Renal cortex interstitium (tissue), 11 donors: Measurements from ENCODE around the gene STARD3. TPM values are rescaled to one million over a fixed set of nuclear protein-coding genes. Genes with fewer than 3 reads are reported as not detected.
"Not testable (repeated sequence)": the region's sequence is repeated elsewhere in the genome, so short reads cannot be mapped to it uniquely, and the experiment has no call there.

ENCODE experiments used
- DNase-seq, 11 donors: peaks; one replicate each; pipeline ENCODE4 v3.0.0-alpha.2; 2013; ENCODE audit warnings: low read depth in 9 of 11, low spot score in 4 of 11; ENCODE audit errors: extremely low read depth in 1 of 11
- polyA plus RNA-seq, 3 donors: library from polyadenylated mRNA; unstranded; fragments of 120-200 nt; gene quantifications; one replicate each; pipeline ENCODE4 v1.2.1, GENCODE V29; 2013; ENCODE audit not compliant: insufficient read length in 3 of 3

The STARD3 gene
- polyA plus RNA-seq, 3 donors, result 47.2 to 52.1 (median 51.6) TPM

DNA sequence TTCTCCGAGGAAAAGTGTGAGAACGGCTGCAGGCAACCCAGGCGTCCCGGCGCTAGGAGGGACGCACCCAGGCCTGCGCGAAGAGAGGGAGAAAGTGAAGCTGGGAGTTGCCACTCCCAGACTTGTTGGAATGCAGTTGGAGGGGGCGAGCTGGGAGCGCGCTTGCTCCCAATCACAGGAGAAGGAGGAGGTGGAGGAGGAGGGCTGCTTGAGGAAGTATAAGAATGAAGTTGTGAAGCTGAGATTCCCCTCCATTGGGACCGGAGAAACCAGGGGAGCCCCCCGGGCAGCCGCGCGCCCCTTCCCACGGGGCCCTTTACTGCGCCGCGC lies 62.8 kb downstream of the STARD3 start, which contains the start of gene ERBB2:
TSS of gene ERBB2 (plus strand) at position 247 of the 330 bp plus-strand sequence. CDS start 175 bp downstream, outside the sequence.
- peak in 7 of 11 donors; percentile 70 to 89 (median 83) for DNase-seq

DNA sequence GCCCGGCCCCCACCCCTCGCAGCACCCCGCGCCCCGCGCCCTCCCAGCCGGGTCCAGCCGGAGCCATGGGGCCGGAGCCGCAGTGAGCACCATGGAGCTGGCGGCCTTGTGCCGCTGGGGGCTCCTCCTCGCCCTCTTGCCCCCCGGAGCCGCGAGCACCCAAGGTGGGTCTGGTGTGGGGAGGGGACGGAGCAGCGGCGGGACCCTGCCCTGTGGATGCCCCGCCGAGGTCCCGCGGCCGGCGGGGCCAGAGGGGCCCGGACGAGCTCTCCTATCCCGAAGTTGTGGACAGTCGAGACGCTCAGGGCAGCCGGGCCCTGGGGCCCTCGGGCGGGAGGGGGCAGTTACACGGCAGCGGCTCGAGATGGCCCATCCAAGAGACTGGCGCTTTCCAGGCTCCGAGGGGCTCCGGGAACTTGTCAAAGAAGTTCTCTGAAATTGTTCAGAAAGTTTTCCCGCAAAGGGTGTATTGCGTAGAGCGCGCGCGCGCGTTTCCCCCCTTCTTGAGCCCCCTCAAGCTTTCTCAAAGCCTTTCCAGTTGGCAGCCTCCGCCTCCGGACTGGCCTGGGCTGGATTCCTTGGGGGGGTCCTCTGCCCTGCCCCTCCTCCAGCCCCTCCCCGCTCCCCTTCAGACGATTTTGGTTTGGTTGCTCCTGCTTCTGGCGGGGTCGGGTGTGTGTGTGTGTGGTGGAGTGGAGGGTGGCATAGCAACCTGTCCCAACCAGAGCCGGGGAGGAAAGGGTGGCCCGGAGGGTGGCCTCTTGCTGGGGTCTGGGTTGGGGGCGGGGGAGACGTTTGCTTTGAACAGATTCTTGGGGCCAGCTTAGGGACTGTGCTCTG lies 63.4 kb downstream of the STARD3 start:
- peak in 6 of 11 donors; percentile 55 to 74 (median 60) for DNase-seq

DNA sequence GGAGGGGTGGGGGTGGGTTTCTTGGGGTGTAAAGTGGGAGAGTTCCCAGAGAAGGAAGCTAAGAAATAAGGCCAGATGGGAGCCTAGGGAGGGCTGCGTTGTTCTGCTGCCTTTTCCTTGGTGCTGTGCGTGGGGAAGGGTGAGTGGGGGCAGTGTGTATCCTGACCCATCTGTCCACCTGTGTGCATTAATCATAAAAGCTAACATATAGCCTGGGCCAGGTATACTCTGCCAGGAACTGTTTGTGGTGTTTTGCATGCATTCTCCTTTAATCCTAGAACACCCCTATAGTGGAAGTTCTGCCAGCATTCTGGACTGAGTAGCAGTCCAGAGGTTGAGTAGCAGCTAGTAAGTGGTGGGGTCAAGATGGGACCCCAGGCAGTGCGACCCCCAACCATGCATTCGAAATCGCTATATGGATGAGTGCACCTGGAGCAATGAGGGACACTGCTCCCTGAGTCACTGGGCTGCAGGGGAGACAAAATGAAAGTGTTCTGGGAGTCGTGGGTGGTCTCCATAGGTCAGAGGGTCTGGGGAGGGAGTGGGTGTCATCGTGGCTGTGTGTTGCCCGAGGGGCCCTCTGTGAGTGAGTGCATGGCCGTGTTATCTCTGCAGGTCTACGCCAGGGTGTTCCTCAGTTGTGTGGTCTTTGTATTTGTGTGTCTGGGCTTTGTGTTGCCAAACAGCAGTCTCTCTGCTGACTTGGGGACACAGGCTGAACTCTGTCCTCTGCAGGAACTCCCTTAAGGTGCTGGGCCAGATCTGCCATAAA lies 64.3 kb downstream of the STARD3 start:
- DNase-seq, result no peak

DNA sequence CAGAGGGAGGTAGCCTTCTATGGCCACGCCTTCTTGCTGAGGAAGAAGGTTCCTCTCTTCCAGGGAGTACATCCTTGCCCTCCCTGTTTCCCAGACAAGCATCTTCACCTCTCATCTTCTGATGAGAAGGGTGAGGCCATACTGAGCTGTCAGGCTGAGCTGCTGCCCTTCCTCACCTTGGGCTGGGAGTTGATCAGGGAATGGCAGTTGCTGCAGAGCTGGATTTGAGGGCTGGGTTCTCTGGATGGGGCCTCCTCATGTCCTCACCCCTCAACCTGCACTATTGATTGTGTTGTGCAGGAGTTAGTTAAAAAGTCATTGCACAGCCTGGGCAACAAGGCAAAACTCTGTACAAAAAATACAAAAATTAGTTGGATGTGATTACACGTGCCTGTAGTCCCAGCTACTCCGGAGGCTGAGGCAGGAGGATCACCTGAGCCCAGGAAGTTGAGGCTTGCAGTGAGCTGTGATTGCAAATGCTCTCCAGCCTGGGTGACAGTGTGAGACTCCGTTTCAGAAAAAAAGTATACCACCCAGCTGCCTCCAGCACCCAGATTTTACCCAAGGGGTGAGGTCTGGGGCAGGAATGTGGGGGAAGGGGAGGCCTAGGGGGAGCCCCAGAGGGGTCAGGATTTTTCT lies 65.0 kb downstream of the STARD3 start:
- DNase-seq, result no peak

DNA sequence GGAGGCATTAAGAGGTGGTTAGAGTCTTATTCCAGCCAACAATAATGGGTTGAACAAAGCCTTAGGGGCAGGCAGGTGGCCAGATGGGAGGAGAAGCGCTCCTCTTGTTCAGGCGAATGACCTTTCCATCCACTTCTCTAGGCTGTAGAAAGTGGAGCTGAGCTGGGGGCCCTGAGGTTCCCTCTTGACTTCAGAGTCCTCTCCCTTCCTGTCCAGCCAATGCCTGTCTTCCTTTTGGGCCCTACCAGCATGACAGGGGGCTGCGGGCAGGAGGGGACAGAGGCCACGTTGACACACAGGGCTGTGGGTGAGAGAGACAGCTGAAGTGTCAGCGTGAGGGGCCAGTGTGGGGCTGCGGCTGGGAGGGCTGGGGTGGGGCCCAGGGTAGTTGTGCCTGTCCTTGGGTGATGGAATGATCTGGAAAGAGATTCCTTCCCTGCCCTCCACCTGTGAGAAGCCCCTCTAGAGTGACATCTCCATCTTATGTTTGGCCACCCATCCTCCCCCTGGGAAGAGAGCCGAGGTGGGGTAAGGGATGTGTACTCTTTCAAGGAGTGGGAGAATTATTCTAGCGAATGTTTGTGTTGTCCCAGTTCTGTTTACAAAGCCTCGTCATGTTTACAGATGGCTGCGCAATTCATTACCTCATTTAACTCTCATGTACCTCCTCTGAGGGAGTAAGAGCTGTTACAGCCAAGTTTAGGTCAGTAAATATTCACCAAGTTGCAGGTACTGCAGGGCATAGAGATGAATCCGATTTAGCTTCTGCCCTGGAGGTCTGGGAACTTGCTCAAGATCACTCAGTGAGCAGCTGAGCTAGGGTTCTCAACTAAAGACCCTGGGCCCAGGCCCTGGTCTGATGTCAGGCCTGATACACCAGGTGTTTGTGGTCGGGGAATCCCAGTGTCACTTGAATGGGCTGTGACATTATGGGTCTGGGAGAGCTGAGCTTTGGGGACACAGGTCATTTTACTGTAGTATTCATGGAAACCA lies 66.3 kb downstream of the STARD3 start:
- DNase-seq, result no peak

DNA sequence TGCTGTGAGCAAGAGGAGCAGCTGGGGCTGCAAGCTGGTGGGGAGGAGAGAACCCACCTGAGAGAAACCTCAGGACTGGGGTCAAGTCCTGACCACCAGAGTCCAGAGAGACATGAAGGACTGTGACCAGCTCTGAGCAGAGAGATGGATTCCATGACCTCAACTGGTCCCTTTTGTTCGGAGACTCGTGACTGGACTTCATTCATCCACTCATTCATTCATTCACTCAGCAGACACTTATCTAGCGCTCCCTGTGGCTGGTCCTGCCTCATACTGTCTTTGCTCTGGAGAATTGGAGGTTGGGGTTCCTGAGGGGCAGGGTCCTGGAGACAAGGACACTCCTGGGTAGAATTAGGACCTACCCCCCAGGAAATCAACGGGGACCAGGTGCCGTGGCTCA lies 67.0 kb downstream of the STARD3 start:
- DNase-seq, result no peak

DNA sequence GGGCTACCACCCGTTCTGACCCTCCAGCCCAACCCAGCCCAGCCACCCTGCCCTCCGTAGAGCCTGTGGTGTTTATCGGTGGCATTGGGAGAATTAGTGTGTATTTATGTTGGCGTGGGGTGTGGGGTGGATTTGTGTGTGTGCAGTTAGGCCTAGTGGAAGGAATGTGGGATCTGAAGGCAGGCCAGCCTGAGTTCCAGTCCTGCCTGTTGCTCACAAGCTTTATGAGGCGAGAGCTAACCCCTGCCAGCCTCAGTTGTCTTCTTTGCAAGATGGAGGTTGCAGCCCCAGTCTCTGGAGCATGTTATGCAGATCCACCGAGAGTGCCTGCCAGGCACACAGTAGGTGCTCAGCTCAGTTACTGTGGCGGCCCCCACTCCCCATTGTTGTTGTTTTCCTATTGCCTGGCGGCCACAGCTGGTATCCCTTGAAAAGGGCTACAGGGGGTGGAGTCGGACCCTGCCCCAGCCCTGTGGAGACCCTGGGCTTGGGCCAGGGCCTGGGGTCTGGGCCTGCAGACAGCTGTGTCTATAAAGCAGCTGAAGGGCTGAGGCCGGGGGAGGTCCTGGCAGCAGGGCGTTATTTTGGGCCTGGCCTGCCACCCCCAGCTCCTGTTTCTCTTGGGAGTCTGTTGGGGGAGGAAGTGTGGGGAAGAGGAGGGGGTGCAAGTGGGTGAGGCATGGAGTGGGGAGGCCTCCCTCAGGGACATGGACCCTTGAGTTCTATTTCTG lies 68.0 kb downstream of the STARD3 start:
- DNase-seq, result no peak

DNA sequence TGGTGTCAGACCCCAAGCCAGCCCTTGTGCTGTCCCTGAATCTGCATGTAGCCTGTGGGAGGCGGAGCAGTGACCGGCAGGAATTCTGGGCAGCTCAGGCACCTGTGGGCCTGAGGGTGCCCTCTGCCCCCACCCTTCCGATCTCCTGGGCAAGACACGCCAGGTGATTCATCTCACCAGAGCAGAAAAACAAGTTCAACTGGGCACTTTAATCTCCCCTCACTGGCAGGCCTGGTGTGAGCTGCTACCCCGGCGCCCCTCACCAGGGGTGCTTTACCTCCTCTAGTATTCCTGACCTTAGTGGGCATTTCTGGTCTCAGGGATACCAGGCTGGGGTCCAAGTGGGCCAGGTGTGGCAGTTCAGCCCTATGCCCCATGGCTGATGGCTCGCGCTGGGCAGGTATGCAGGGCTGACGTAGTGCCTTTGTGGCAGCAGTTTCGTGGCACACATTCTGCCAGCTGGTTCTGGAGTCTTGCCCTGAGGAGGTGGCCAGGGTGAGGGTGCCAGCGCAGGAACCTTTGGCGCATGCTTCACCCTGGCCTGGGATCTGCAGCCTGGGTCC lies 68.9 kb downstream of the STARD3 start:
- peak in 1 of 11 donors; percentile 66 for DNase-seq

DNA sequence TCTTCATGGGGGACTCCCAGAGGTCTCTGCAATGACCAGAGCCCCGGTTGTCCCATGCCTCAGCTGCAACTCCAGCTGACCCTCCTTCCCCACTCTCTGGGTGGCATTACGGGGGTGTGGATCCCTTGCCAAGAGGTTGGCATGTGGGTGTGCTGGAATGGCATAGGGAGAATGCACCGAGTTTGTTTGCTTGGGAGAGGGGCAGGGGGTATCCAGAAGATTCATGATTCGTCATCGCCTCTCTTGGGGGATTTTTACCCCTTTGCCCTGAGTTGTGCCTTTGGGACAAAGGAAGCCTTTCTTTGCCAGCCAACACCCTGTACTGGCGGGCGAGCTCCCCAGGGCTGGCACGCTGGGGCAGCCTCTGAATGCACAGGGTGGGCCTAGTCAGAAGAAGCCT lies 69.4 kb downstream of the STARD3 start:
- DNase-seq, result no peak

DNA sequence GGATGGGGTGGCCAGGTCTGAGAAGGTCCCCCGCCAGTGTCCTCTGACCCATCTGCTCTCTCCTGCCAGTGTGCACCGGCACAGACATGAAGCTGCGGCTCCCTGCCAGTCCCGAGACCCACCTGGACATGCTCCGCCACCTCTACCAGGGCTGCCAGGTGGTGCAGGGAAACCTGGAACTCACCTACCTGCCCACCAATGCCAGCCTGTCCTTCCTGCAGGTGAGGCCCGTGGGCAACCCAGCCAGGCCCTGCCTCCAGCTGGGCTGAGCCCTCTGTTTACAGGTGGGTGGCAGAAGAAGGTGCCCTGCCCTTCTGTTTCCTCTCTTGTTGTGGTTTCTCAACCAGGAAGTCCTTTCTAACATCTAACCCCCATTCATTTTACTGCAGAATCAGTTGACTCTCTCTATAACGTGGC lies 70.0 kb downstream of the STARD3 start:
- DNase-seq, result no peak

DNA sequence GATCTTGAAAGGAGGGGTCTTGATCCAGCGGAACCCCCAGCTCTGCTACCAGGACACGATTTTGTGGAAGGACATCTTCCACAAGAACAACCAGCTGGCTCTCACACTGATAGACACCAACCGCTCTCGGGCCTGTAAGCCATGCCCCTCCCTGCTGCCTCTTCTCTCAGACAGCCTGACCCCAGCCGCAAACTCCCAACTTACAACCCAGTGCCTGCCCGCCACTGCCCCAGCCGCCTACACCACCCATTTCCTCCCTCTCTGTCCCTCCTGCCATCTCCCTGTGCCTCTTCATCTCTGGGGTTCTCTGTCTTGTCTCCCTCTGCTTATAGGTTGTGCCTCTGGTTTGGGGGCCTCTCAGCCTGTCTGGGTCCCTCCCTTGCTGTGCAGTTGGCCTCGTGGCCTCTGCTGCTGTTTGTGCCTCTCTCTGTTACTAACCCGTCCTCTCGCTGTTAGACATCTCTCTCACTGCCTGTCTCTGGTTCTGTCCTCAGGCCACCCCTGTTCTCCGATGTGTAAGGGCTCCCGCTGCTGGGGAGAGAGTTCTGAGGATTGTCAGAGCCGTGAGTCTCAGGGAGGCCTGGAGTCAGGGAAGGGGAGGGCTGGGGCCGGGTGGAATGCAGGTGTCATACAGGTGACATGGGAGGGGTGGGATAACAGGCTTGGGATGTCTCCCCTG lies 72.5 kb downstream of the STARD3 start:
- no peak for DNase-seq

DNA sequence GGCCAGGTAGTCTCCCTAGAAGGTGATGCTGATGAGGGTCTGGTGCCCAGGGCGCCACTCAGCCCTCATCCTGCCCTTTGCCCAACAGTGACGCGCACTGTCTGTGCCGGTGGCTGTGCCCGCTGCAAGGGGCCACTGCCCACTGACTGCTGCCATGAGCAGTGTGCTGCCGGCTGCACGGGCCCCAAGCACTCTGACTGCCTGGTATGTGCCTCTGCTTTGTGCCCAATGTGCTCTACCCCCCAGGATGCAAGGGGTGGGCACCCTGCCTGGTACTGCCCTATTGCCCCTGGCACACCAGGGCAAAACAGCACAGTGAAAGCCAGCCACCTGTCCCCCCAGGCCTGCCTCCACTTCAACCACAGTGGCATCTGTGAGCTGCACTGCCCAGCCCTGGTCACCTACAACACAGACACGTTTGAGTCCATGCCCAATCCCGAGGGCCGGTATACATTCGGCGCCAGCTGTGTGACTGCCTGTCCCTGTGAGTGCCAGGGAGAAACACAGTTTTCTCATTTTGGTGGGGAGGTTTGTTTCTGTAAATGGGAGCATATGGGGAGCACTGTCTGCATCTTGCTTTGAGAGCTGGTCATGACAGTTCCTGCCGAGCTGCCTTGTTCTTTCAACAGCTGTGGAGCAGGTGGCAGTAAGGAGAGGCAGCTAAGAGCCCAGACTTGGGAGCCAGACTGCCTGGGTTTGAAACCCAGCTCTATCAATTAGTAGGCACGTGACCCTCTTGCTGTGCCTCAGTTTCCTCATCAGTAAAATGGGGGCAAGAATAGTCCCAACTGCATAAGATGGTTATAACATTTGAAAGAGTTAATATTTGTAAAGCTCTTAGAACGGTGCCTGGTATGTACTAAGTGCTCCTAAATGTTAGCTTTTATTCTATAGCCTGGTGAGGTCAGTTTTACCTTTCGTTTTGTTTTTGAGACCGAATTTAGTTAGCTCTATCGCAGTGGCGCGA lies 73.3 kb downstream of the STARD3 start:
- no peak for DNase-seq

DNA sequence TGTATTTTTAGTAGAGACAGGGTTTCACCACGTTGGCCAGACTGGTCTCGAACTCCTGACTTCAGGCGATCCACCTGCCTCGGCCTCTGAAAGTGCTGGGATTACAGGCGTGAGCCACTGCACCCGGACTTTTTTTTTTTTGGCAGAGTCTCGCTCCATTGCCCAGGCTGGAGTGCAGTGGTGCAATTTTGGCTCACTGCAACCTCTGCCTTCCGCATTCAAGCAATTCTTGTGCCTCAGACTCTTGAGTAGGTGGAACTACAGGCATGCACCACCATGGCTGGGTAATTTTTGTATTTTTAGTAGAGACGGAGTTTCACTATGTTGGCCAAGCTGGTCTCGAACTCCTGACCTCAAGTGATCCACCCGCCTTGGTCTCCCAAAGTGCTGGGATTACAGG lies 74.1 kb downstream of the STARD3 start:
- DNase-seq, result not testable (repeated sequence)

DNA sequence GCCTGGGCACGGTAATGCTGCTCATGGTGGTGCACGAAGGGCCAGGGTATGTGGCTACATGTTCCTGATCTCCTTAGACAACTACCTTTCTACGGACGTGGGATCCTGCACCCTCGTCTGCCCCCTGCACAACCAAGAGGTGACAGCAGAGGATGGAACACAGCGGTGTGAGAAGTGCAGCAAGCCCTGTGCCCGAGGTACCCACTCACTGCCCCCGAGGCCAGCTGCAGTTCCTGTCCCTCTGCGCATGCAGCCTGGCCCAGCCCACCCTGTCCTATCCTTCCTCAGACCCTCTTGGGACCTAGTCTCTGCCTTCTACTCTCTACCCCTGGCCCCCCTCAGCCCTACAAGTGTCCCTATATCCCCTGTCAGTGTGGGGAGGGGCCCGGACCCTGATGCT lies 74.9 kb downstream of the STARD3 start:
- no peak for DNase-seq
